Activated naive CD4-positive, alpha-beta T cell treated with anti-CD3 and anti-CD28 coated beads, Interleukin-2, amount 50 U/mL, for 72 hours (primary cell): ENCODE measurements around the gene ZDHHC14. TPM values are rescaled to one million over a fixed set of nuclear protein-coding genes. Genes with fewer than 3 reads are reported as not detected.

Experiments
- ATAC-seq, 2 donors: fragments of 150-1000 bp; cut with Tn5 transposase; 2 replicates each; pipeline ENCODE4 v1.10.0; 2021; ENCODE audit warnings: mild to moderate bottlenecking in 2 of 2, moderate library complexity in 2 of 2
- DNase-seq, 2 donors: peaks; one replicate each; pipeline ENCODE4 v3.0.0; 2021 to 2022; ENCODE audit warnings: low spot score in 2 of 2
- H3K27ac Mint-ChIP-seq, 2 donors: one replicate each; pipeline ENCODE4 v1.8.0; 2022; ENCODE audit warnings: mild to moderate bottlenecking in 2 of 2, mixed read lengths in 2 of 2
- H3K36me3 Mint-ChIP-seq, 2 donors: one replicate each; pipeline ENCODE4 v1.8.0; 2022; ENCODE audit warnings: mixed read lengths in 2 of 2
- H3K9me3 Mint-ChIP-seq, 2 donors: one replicate each; pipeline ENCODE4 v1.8.0; 2022; ENCODE audit warnings: mixed read lengths in 2 of 2
- total RNA-seq, 2 donors: library from RNA; stranded (reverse); gene quantifications; one replicate each; pipeline ENCODE4 v1.2.3, GENCODE V29; 2022

Gene ZDHHC14
- total RNA-seq, 2 donors from 2014 or later, result 0.91 to 3.7 TPM

GRCh38 chr6:157445277-157446009 lies 64.5 kb downstream of the ZDHHC14 start:
- DNase-seq (no peak), ATAC-seq (no peak)
- no peak overlapping the region for H3K27ac Mint-ChIP-seq
- peaks cover 10 to 35% of the 10 kb centered on the region in 2 donors for H3K36me3 Mint-ChIP-seq
- H3K9me3 Mint-ChIP-seq, result peaks cover 9 to 25% of the 10 kb centered on the region in 2 donors

GRCh38 chr6:157447735-157448134 lies 66.7 kb downstream of the ZDHHC14 start:
- no peak overlapping the region for H3K27ac Mint-ChIP-seq
- peaks cover 6 to 12% of the 10 kb centered on the region in 2 donors for H3K36me3 Mint-ChIP-seq
- DNase-seq (no peak), ATAC-seq (no peak)
- H3K9me3 Mint-ChIP-seq, result peaks cover 5 to 12% of the 10 kb centered on the region in 2 donors

- DNase-seq, result no peak
- no peak overlapping the region for H3K27ac Mint-ChIP-seq
- no peaks in the 10 kb centered on the region for H3K36me3 Mint-ChIP-seq
- no peak for ATAC-seq
- H3K9me3 Mint-ChIP-seq, result no peaks in the 10 kb centered on the region
Observed at GRCh38 chr6:157449610-157450009, 68.6 kb downstream of the ZDHHC14 start.

- ATAC-seq (no peak), DNase-seq (no peak)
- peaks cover 0 to under 1% of the 10 kb centered on the region in 2 donors for H3K9me3 Mint-ChIP-seq
- peaks cover 0 to 8% of the 10 kb centered on the region in 2 donors for H3K36me3 Mint-ChIP-seq
- H3K27ac Mint-ChIP-seq, result no peak overlapping the region
Observed at GRCh38 chr6:157450931-157451742, 70.1 kb downstream of the ZDHHC14 start.

- peaks cover 0 to 13% of the 10 kb centered on the region in 2 donors for H3K36me3 Mint-ChIP-seq
- ATAC-seq, result no peak
- no peak overlapping the region for H3K27ac Mint-ChIP-seq
- no peak for DNase-seq
- H3K9me3 Mint-ChIP-seq, result peaks cover 0 to 5% of the 10 kb centered on the region in 2 donors
Observed at GRCh38 chr6:157452096-157452495, 71.1 kb downstream of the ZDHHC14 start.

GRCh38 chr6:157453131-157453530 lies 72.1 kb downstream of the ZDHHC14 start:
- H3K27ac Mint-ChIP-seq, result no peak overlapping the region
- ATAC-seq (no peak), DNase-seq (no peak)
- peaks cover 0 to 5% of the 10 kb centered on the region in 2 donors for H3K9me3 Mint-ChIP-seq
- peaks cover 0 to 13% of the 10 kb centered on the region in 2 donors for H3K36me3 Mint-ChIP-seq

GRCh38 chr6:157453978-157454377 lies 73.0 kb downstream of the ZDHHC14 start:
- ATAC-seq (no peak), DNase-seq (no peak)
- peaks cover 0 to 5% of the 10 kb centered on the region in 2 donors for H3K9me3 Mint-ChIP-seq
- H3K36me3 Mint-ChIP-seq, result peaks cover 0 to 13% of the 10 kb centered on the region in 2 donors
- no peak overlapping the region for H3K27ac Mint-ChIP-seq

- H3K36me3 Mint-ChIP-seq, result peaks cover 0 to 19% of the 10 kb centered on the region in 2 donors
- DNase-seq (no peak), ATAC-seq (no peak)
- H3K9me3 Mint-ChIP-seq, result peaks cover 0 to 5% of the 10 kb centered on the region in 2 donors
- H3K27ac Mint-ChIP-seq, result peak overlapping the region in 1 of 2 donors; percentile 66
Observed at GRCh38 chr6:157454762-157455714, 74.0 kb downstream of the ZDHHC14 start.

- peaks cover 0 to 19% of the 10 kb centered on the region in 2 donors for H3K36me3 Mint-ChIP-seq
- ATAC-seq (no peak), DNase-seq (peak in 1 of 2 donors; percentile 17)
- peaks cover 0 to 5% of the 10 kb centered on the region in 2 donors for H3K9me3 Mint-ChIP-seq
- peak overlapping the region; percentile 60 to 85 for H3K27ac Mint-ChIP-seq
Observed at GRCh38 chr6:157455731-157456523, 74.9 kb downstream of the ZDHHC14 start.

- Mint-ChIP-seq H3K9me3 (peaks cover 0 to 5% of the 10 kb centered on the region in 2 donors), H3K36me3 (peaks cover 0 to 19% of the 10 kb centered on the region in 2 donors), H3K27ac (peak overlapping the region; percentile 60 to 85)
- no peak for DNase-seq
- ATAC-seq, result peak in 1 of 2 donors; percentile 19
Observed at GRCh38 chr6:157456524-157456829, 75.5 kb downstream of the ZDHHC14 start.

GRCh38 chr6:157457787-157458186 lies 76.8 kb downstream of the ZDHHC14 start:
- no peak for ATAC-seq
- DNase-seq, result no peak
- peaks cover 0 to 19% of the 10 kb centered on the region in 2 donors for H3K36me3 Mint-ChIP-seq
- H3K9me3 Mint-ChIP-seq, result peaks cover 0 to 5% of the 10 kb centered on the region in 2 donors
- no peak overlapping the region for H3K27ac Mint-ChIP-seq

- Mint-ChIP-seq H3K27ac (peak overlapping the region; percentile 85 to 94), H3K36me3 (peaks cover 0 to 19% of the 10 kb centered on the region in 2 donors), H3K9me3 (peaks cover 0 to 5% of the 10 kb centered on the region in 2 donors)
- ATAC-seq, result peak; percentile 50 to 60
- peak in 1 of 2 donors; percentile 49 for DNase-seq
Observed at GRCh38 chr6:157459327-157459726, 78.3 kb downstream of the ZDHHC14 start.

GRCh38 chr6:157460182-157460999 lies 79.4 kb downstream of the ZDHHC14 start:
- no peak for DNase-seq
- peaks cover 0 to 23% of the 10 kb centered on the region in 2 donors for H3K36me3 Mint-ChIP-seq
- peak in 1 of 2 donors; percentile 37 for ATAC-seq
- H3K27ac Mint-ChIP-seq, result peak overlapping the region; percentile 73 to 94
- H3K9me3 Mint-ChIP-seq, result peaks cover 0 to 5% of the 10 kb centered on the region in 2 donors

- Mint-ChIP-seq H3K36me3 (peaks cover 0 to 15% of the 10 kb centered on the region in 2 donors), H3K27ac (peak overlapping the region; percentile 73 to 94), H3K9me3 (peaks cover 0 to 3% of the 10 kb centered on the region in 2 donors)
- DNase-seq (peak; percentile 67 to 73), ATAC-seq (peak; percentile 81 to 82)
Observed at GRCh38 chr6:157461000-157461915, 80.3 kb downstream of the ZDHHC14 start.
